IMR-90 (cell line): Measurements from ENCODE around the gene B4GALT5. TPM values are rescaled to one million over a fixed set of nuclear protein-coding genes. Genes with fewer than 3 reads are reported as not detected.

ENCODE experiments used
- ATAC-seq: fragments of 200-7000 bp; cut with Tn5 transposase; 2 replicates; pipeline ENCODE4 v1.9.1; 2020; ENCODE audit warnings: low read depth, mild to moderate bottlenecking, moderate library complexity
- BruUV-seq: library from RNA; stranded (reverse); fragments of 400-500 nt; replicated peaks from 2 replicates; lab custom pipeline; 2021; lab: Mats Ljungman, UMichigan
- CTCF ChIA-PET: fragments of 300-600 bp; formaldehyde crosslinking; extraction: SDS; loops from one replicate; lab custom pipeline; 2021; ENCODE audit warnings: antibody characterized with exemption; lab: Yijun Ruan, JAX
- POLR2A ChIA-PET: fragments of 300-600 bp; sonication (Branson Sonifier 250); formaldehyde crosslinking; loops from one replicate; lab custom pipeline; 2022; ENCODE audit warnings: antibody characterized with exemption; ENCODE audit not compliant: unreplicated experiment; lab: Charles Lee
- DNase-seq: peaks from one replicate; pipeline ENCODE4 v3.0.0; 2013
- H2AFZ ChIP-seq: replicated peaks from 2 replicates; pipeline ENCODE3; 2013; ENCODE audit warnings: low read length, mild to moderate bottlenecking; ENCODE audit not compliant: poor library complexity
- H2AK5ac ChIP-seq: 2 replicates; pipeline ENCODE4 v1.6.1; 2013; ENCODE audit warnings: low read depth, low read length, inconsistent platforms
- H2AK9ac ChIP-seq: replicated peaks from 2 replicates; pipeline ENCODE3; 2013; ENCODE audit warnings: mild to moderate bottlenecking, low read depth, low read length, moderate library complexity; ENCODE audit not compliant: poor library complexity
- H2BK120ac ChIP-seq: 2 replicates; pipeline ENCODE4 v1.6.1; 2013; ENCODE audit warnings: low read depth, low read length, inconsistent platforms
- H2BK15ac ChIP-seq: 3 replicates; pipeline ENCODE4 v1.6.1; 2013; ENCODE audit warnings: low read depth, low read length, inconsistent platforms
- H2BK20ac ChIP-seq: 2 replicates; pipeline ENCODE4 v1.6.1; 2013; ENCODE audit warnings: low read depth, mild to moderate bottlenecking, inconsistent platforms, low read length, moderate library complexity
- H2BK5ac ChIP-seq: 2 replicates; pipeline ENCODE4 v1.6.1; 2013; ENCODE audit warnings: mild to moderate bottlenecking, low read depth, low read length, inconsistent platforms; ENCODE audit not compliant: poor library complexity, severe bottlenecking
- H3K14ac ChIP-seq: replicated peaks from 2 replicates; pipeline ENCODE4 v1.6.1; 2013; ENCODE audit warnings: low read depth, low read length, inconsistent platforms
- H3K18ac ChIP-seq: 2 replicates; pipeline ENCODE4 v1.6.1; 2013; ENCODE audit warnings: low read depth, low read length, control low read depth
- H3K23ac ChIP-seq: 2 replicates; pipeline ENCODE4 v1.6.1; 2013; ENCODE audit warnings: low read depth, low read length, inconsistent platforms
- H3K27ac ChIP-seq: 2 replicates; pipeline ENCODE4 v1.5.1; 2013; ENCODE audit warnings: mild to moderate bottlenecking, control low read depth, low read length; ENCODE audit not compliant: insufficient read depth
- H3K27me3 ChIP-seq: 2 replicates; pipeline ENCODE4 v1.6.1; 2013; ENCODE audit warnings: low read length; ENCODE audit not compliant: control insufficient read depth, insufficient read depth
- H3K36me3 ChIP-seq: 2 replicates; pipeline ENCODE4 v1.6.1; 2013; ENCODE audit warnings: low read length, mixed read lengths; ENCODE audit not compliant: control insufficient read depth, insufficient read depth
- H3K4ac ChIP-seq: 2 replicates; pipeline ENCODE4 v1.6.1; 2013; ENCODE audit warnings: low read depth, low read length, inconsistent platforms
- H3K4me1 ChIP-seq: 2 replicates; pipeline ENCODE4 v1.6.1; 2013; ENCODE audit warnings: low read length, mixed read lengths; ENCODE audit not compliant: control insufficient read depth, insufficient read depth
- H3K4me2 ChIP-seq: 2 replicates; pipeline ENCODE4 v1.6.1; 2013; ENCODE audit warnings: low read depth, mild to moderate bottlenecking, control low read depth, low read length, moderate library complexity
- H3K4me3 ChIP-seq: 2 replicates; pipeline ENCODE4 v1.5.1; 2013; ENCODE audit warnings: low read depth, mild to moderate bottlenecking, control low read depth, low read length, moderate library complexity; ENCODE audit not compliant: insufficient read depth
- H3K56ac ChIP-seq: 2 replicates; pipeline ENCODE4 v1.6.1; 2013; ENCODE audit warnings: low read length, inconsistent platforms; ENCODE audit not compliant: insufficient read depth; ENCODE audit errors: extremely low read depth
- H3K79me1 ChIP-seq, 2 experiments: 2 replicates each; pipeline ENCODE4 v1.6.1; 2013; ENCODE audit warnings: low read length in 2 of 2, inconsistent platforms in 1 of 2, low read depth in 1 of 2
- H3K9ac ChIP-seq: 2 replicates; pipeline ENCODE4 v1.6.1; 2013; ENCODE audit warnings: low read depth, low read length, control low read depth
- H3K9me1 ChIP-seq: 2 replicates; pipeline ENCODE4 v1.6.1; 2013; ENCODE audit warnings: low read length, inconsistent platforms; ENCODE audit not compliant: insufficient read depth
- H3K9me3 ChIP-seq: 2 replicates; pipeline ENCODE4 v1.6.1; 2013; ENCODE audit warnings: low read length; ENCODE audit not compliant: control insufficient read depth, insufficient read depth
- H4K20me1 ChIP-seq: 2 replicates; pipeline ENCODE4 v1.6.1; 2013; ENCODE audit warnings: low read length, inconsistent platforms; ENCODE audit not compliant: insufficient read depth
- H4K5ac ChIP-seq: 2 replicates; pipeline ENCODE4 v1.6.1; 2013; ENCODE audit warnings: mild to moderate bottlenecking, low read depth, low read length, control low read depth
- H4K8ac ChIP-seq, 2 experiments: 2 replicates each; pipeline ENCODE4 v1.6.1; 2013; ENCODE audit warnings: low read depth in 2 of 2, low read length in 2 of 2, control low read depth in 1 of 2, inconsistent platforms in 1 of 2
- H4K91ac ChIP-seq: 2 replicates; pipeline ENCODE4 v1.6.1; 2013; ENCODE audit warnings: low read depth, low read length, inconsistent platforms; ENCODE audit not compliant: insufficient read depth
- BHLHE40 ChIP-seq: fragments of 150-350 bp; IDR thresholded peaks from 2 replicates; pipeline ENCODE4 v1.6.1; 2016; ENCODE audit warnings: mild to moderate bottlenecking, low read depth, low read length
- POLR2A ChIP-seq: IDR thresholded peaks from 2 replicates; pipeline ENCODE4 v1.6.1; 2012; ENCODE audit warnings: mild to moderate bottlenecking, low read depth, low read length
- RFX5 ChIP-seq: IDR thresholded peaks from 2 replicates; pipeline ENCODE4 v1.8.0; 2012; ENCODE audit warnings: low read depth, mild to moderate bottlenecking, low read length, moderate library complexity
- USF2 ChIP-seq: fragments of 150-350 bp; IDR thresholded peaks from 2 replicates; pipeline ENCODE4 v1.6.1; 2017; ENCODE audit warnings: mild to moderate bottlenecking, antibody characterized with exemption, low read length, low read depth
- WGBS, 2 experiments: methylation state at CpG; one replicate each; pipeline versions ENCODE4 v1.1.5 to v1.1.7; 2013; ENCODE audit warnings: missing lambda C conversion rate in 2 of 2; ENCODE audit not compliant: insufficient read length in 1 of 2; ENCODE audit errors: extremely low coverage in 2 of 2; 5-methylcytosine and 5-hydroxymethylcytosine counted together
- dilution Hi-C: fragments of 300-500 bp; cut with HindIII; formaldehyde crosslinking; loops from one replicate; pipeline ENCODE4 v1.14.3; 2018; ENCODE audit warnings: low sequenced_read_pairs; ENCODE audit not compliant: unreplicated experiment
- in situ Hi-C: fragments of 300-500 bp; cut with MboI; formaldehyde crosslinking; loops from 3 replicates; pipeline ENCODE4 v1.14.3; 2019; ENCODE audit warnings: low sequenced_read_pairs, inconsistent platforms, mixed read lengths
- intact Hi-C: fragments of 100-400 bp; cut with micrococcal nuclease; formaldehyde crosslinking; loops from 2 replicates; pipeline ENCODE4 v1.10.0; 2022
- polyA plus RNA-seq, 3 experiments: library from polyadenylated mRNA; depleted of rRNA; stranded (reverse); fragments of >200 nt; gene quantifications; 2 replicates each; pipeline ENCODE4 v1.2.3, GENCODE V29; 2012; ENCODE audit warnings: low replicate concordance in 1 of 3
- total RNA-seq: library from RNA; depleted of rRNA; stranded (reverse); fragments of >200 nt; gene quantifications from 2 replicates; pipeline ENCODE4 v1.2.3, GENCODE V29; 2012

The B4GALT5 gene
- total and polyA plus RNA-seq, 2 of the 4 experiments (the other 2 are of a cell fraction): 11.3 to 20.4 TPM

DNA sequence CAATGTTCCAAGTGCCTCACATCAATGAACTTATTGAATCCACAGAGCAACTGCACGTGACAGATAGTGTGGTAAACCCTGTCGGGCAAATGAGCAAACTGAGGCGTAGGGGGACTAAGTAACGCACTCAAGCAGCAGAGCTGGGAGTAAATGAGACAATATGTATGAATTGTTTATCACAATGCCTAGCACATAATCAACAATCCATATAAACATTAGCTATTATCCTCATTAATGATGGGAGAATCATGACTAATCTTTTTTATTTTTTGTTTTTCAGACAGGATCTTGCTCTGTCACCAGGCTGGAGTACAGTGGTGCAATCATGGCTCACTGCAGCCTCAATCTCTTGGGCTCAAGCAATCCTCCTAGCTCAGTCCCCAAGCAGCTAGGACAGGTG, 43.9 kb upstream of the B4GALT5 start:
- no peak overlapping the region for H3K4ac ChIP-seq
- H3K14ac ChIP-seq: no peak overlapping the region
- H3K4me1 ChIP-seq: no peaks in the 10 kb centered on the region
- TF ChIP-seq RFX5: no peak
- TF ChIP-seq USF2: no peak
- TF ChIP-seq POLR2A: no peak
- TF ChIP-seq BHLHE40: no peak
- no peak overlapping the region for H3K4me2 ChIP-seq
- no peaks in the 10 kb centered on the region for H3K36me3 ChIP-seq
- ChIA-PET CTCF (no interaction called here), POLR2A (no interaction called here)
- in situ Hi-C loops: no loop called here
- no peaks in the 10 kb centered on the region for H4K20me1 ChIP-seq
- no peaks in the 10 kb centered on the region for H3K79me1 ChIP-seq
- no peak overlapping the region for H2AK9ac ChIP-seq
- no peaks in the 10 kb centered on the region for H3K9me1 ChIP-seq
- ATAC-seq (no peak), DNase-seq (no peak)
- H2BK120ac ChIP-seq: no peak overlapping the region
- H3K9ac ChIP-seq: no peak overlapping the region
- no peak overlapping the region for H3K23ac ChIP-seq
- peaks cover 13% of the 10 kb centered on the region for H3K27me3 ChIP-seq
- WGBS, 2 experiments: no CpG with 5 or more reads among the region's 4 CpGs
- H4K91ac ChIP-seq: no peak overlapping the region
- no peak overlapping the region for H2BK15ac ChIP-seq
- no peak overlapping the region for H2AFZ ChIP-seq
- no peak overlapping the region for H4K5ac ChIP-seq
- no peak overlapping the region for H3K18ac ChIP-seq
- no peak overlapping the region for H3K4me3 ChIP-seq
- intact Hi-C loops: no loop called here
- dilution Hi-C loops: no loop called here
- H3K27ac ChIP-seq: no peak overlapping the region
- no peak overlapping the region for H2BK5ac ChIP-seq
- H3K9me3 ChIP-seq: no peaks in the 10 kb centered on the region
- no peak overlapping the region for H2AK5ac ChIP-seq
- no peak overlapping the region for H2BK20ac ChIP-seq
- no TSS peak for BruUV-seq
- no peak overlapping the region for H4K8ac ChIP-seq
- H3K56ac ChIP-seq: no peak overlapping the region
